ENCODE measurements around the gene ZNF222. TPM values are rescaled to one million over a fixed set of nuclear protein-coding genes. Genes with fewer than 3 reads are reported as not detected.

The ZNF222 gene
- total and polyA plus RNA-seq, 4 donors = 2.5 to 5.9 (median 4.0) TPM

- TF ChIP-seq CTCF (IDR thresholded peaks at IDR 0.05; ENCODE audit: control extremely low read depth, extremely low read depth) = no peak
- 89 to 90% methylated on average over 2 of the region's 2 CpGs for WGBS, 2 donors
- Histone ChIP-seq H3K9me3 (ENCODE audit: control insufficient read depth in 4 of 4, insufficient read depth in 3 of 4, low read length in 3 of 4) (peaks cover 0 to 8% (median 5%) of the 10 kb centered on the region in 4 donors), H3K9ac (ENCODE audit: insufficient read depth in 1 of 2, low read length in 2 of 2) (no peak overlapping the region), H3K4me1 (ENCODE audit: control insufficient read depth in 5 of 5, insufficient read depth in 5 of 5, low read length in 5 of 5) (no peaks in the 10 kb centered on the region), H3K4me3 (no peak overlapping the region), H3K27me3 (ENCODE audit: control insufficient read depth in 3 of 3, insufficient read depth in 3 of 3, low read length in 2 of 3) (peaks cover 0 to 3% (median 0%) of the 10 kb centered on the region in 3 donors), H3K27ac (ENCODE audit: low read depth in 1 of 2, low read length in 1 of 2) (no peak overlapping the region), H3K36me3 (ENCODE audit: control insufficient read depth in 4 of 4, insufficient read depth in 4 of 4, low read length in 4 of 4) (no peaks in the 10 kb centered on the region)
- no peak for ATAC-seq (ENCODE audit: insufficient read depth, low FRiP score)
- no peak for DNase-seq
These were observed 17.0 kb downstream of the ZNF222 start for GRCh38 chr19:44042147-44042546.

GRCh38 chr19:44050740-44051649 lies 25.8 kb downstream of the ZNF222 start:
- peaks cover 0 to 11% (median 5%) of the 10 kb centered on the region in 4 donors for H3K36me3 ChIP-seq (ENCODE audit: control insufficient read depth in 4 of 4, insufficient read depth in 4 of 4, low read length in 4 of 4)
- H3K27ac ChIP-seq (ENCODE audit: low read depth in 1 of 2, low read length in 1 of 2) = peak overlapping the region; percentile 21
- no peak for ATAC-seq (ENCODE audit: insufficient read depth, low FRiP score)
- WGBS, 2 donors = 8 to 12% methylated on average over 21 of the region's 21 CpGs
- peaks cover 0 to 10% (median 0%) of the 10 kb centered on the region in 4 donors for H3K9me3 ChIP-seq (ENCODE audit: control insufficient read depth in 4 of 4, insufficient read depth in 3 of 4, low read length in 3 of 4)
- peak in 2 of 3 donors; percentile 29 to 30 for DNase-seq
- H3K27me3 ChIP-seq (ENCODE audit: control insufficient read depth in 3 of 3, insufficient read depth in 3 of 3, low read length in 2 of 3) = peaks cover 0 to 3% (median 0%) of the 10 kb centered on the region in 3 donors
- peak overlapping the region; percentile 74 for H3K4me3 ChIP-seq
- H3K4me1 ChIP-seq (ENCODE audit: control insufficient read depth in 5 of 5, insufficient read depth in 5 of 5, low read length in 5 of 5) = peaks cover 0 to 16% (median 3%) of the 10 kb centered on the region in 5 donors
- TF ChIP-seq CTCF (IDR thresholded peaks at IDR 0.05; ENCODE audit: control extremely low read depth, extremely low read depth) = no peak
- H3K9ac ChIP-seq (ENCODE audit: insufficient read depth in 1 of 2, low read length in 2 of 2) = peak overlapping the region in 1 of 2 donors; percentile 59

GRCh38 chr19:44051650-44052402 lies 26.6 kb downstream of the ZNF222 start, which contains the start of gene ZNF223:
Gene ZNF223, plus strand, starts transcription at chr19:44052036. Its CDS starts 3,141 bp downstream, at chr19:44055177.
- 1 to 2% methylated on average over 38 of the region's 38 CpGs for WGBS, 2 donors
- peak within 1 kb of the TSS; percentile 78 to 92 for H3K27ac ChIP-seq (ENCODE audit: low read depth in 1 of 2, low read length in 1 of 2)
- H3K9ac ChIP-seq (ENCODE audit: insufficient read depth in 1 of 2, low read length in 2 of 2) = peak within 1 kb of the TSS; percentile 47 to 79
- peaks cover 0 to 13% (median 6%) of the 10 kb centered on the region in 4 donors for H3K36me3 ChIP-seq (ENCODE audit: control insufficient read depth in 4 of 4, insufficient read depth in 4 of 4, low read length in 4 of 4)
- H3K27me3 ChIP-seq (ENCODE audit: control insufficient read depth in 3 of 3, insufficient read depth in 3 of 3, low read length in 2 of 3) = peaks cover 0 to 2% (median 0%) of the 10 kb centered on the region in 3 donors
- H3K9me3 ChIP-seq (ENCODE audit: control insufficient read depth in 4 of 4, insufficient read depth in 3 of 4, low read length in 3 of 4) = peaks cover 0 to 11% (median 0%) of the 10 kb centered on the region in 4 donors
- peaks cover 0 to 16% (median 3%) of the 10 kb centered on the region in 5 donors for H3K4me1 ChIP-seq (ENCODE audit: control insufficient read depth in 5 of 5, insufficient read depth in 5 of 5, low read length in 5 of 5)
- DNase-seq = peak; percentile 96 to 98 (median 98)
- peak within 1 kb of the TSS; percentile 74 for H3K4me3 ChIP-seq
- TF ChIP-seq CTCF (IDR thresholded peaks at IDR 0.05; ENCODE audit: control extremely low read depth, extremely low read depth) = no peak
- peak; percentile 96 for ATAC-seq (ENCODE audit: insufficient read depth, low FRiP score)
